GM12874 (cell line): ENCODE results near the gene PDPN.

Experiments
- CTCF ChIP-seq: IDR thresholded peaks from 2 replicates; pipeline ENCODE4 v1.5.1; 2011; ENCODE audit warnings: low read depth, mild to moderate bottlenecking, control low read depth, low read length, moderate library complexity; ENCODE audit not compliant: insufficient read depth

Gene PDPN

GRCh38 chr1:13620825-13621224 is 37.2 kb downstream of the PDPN start:
- no peak for TF ChIP-seq CTCF

GRCh38 chr1:13622446-13622845 is 38.8 kb downstream of the PDPN start:
- no peak for TF ChIP-seq CTCF

GRCh38 chr1:13623021-13623637 is 39.5 kb downstream of the PDPN start:
- no peak for TF ChIP-seq CTCF

- no peak for TF ChIP-seq CTCF
Measured at GRCh38 chr1:13624526-13624925, 40.9 kb downstream of the PDPN start.

GRCh38 chr1:13627127-13627526 is 43.5 kb downstream of the PDPN start:
- TF ChIP-seq CTCF, result no peak

- TF ChIP-seq CTCF, result no peak
Measured at GRCh38 chr1:13628218-13628617, 44.6 kb downstream of the PDPN start.

GRCh38 chr1:13628711-13629110 is 45.1 kb downstream of the PDPN start:
- TF ChIP-seq CTCF, result no peak
